Heart left ventricle (tissue), 16 donors: Measurements from ENCODE around the gene CCDC137. TPM values are rescaled to one million over a fixed set of nuclear protein-coding genes. Genes with fewer than 3 reads are reported as not detected.
A peak's percentile ranks its signal among the peaks of the same experiment; 100 is the strongest.
"Not testable (repeated sequence)": the region's sequence is repeated elsewhere in the genome, so short reads cannot be mapped to it uniquely, and the experiment has no call there.

Experiments
- ATAC-seq, 4 donors: fragments of 200-7000 bp; cut with Tn5 transposase; one replicate each; pipeline ENCODE4 v1.9.1; 2020 to 2022; ENCODE audit warnings: moderate library complexity in 4 of 4, mild to moderate bottlenecking in 3 of 4, moderate number of reproducible peaks in 1 of 4
- DNase-seq, 5 donors: peaks; one replicate each; pipeline ENCODE4 v3.0.0-alpha.2; 2020
- H3K27ac ChIP-seq, 12 donors: fragments of 200-600 bp; sonication (generic) in 4 of 12; one replicate each; pipeline versions ENCODE4 v1.5.0 to v1.8.0; 2016 to 2022; ENCODE audit warnings: mild to moderate bottlenecking in 2 of 12
- H3K27me3 ChIP-seq, 9 donors: fragments of 200-600 bp; sonication (generic) in 2 of 9; one replicate each; pipeline versions ENCODE4 v1.5.1 to v1.8.0; 2016 to 2022; ENCODE audit warnings: mild to moderate bottlenecking in 3 of 9
- H3K36me3 ChIP-seq, 9 donors: fragments of 200-600 bp; sonication (generic) in 2 of 9; one replicate each; pipeline versions ENCODE4 v1.5.0 to v1.8.0; 2018 to 2022; ENCODE audit warnings: mild to moderate bottlenecking in 2 of 9
- H3K4me1 ChIP-seq, 12 donors: fragments of 200-600 bp; sonication (generic) in 4 of 12; one replicate each; pipeline versions ENCODE4 v1.5.0 to v1.8.0; 2016 to 2022; ENCODE audit warnings: mild to moderate bottlenecking in 3 of 12
- H3K4me3 ChIP-seq, 12 donors: fragments of 200-600 bp; sonication (generic) in 4 of 12; one replicate each; pipeline versions ENCODE4 v1.5.0 to v1.8.0; 2017 to 2022; ENCODE audit warnings: mild to moderate bottlenecking in 9 of 12, moderate library complexity in 4 of 12
- H3K9me3 ChIP-seq, 12 donors: fragments of 200-600 bp; sonication (generic) in 4 of 12; one replicate each; pipeline versions ENCODE4 v1.5.0 to v1.8.0; 2016 to 2022; ENCODE audit warnings: mild to moderate bottlenecking in 1 of 12
- CTCF ChIP-seq, 12 donors: fragments of 200-600 bp; sonication (generic) in 4 of 12; IDR thresholded peaks; one replicate each; pipeline versions ENCODE4 v1.5.0 to v1.8.0; 2018 to 2022; ENCODE audit warnings: antibody characterized with exemption in 12 of 12, mild to moderate bottlenecking in 5 of 12
- POLR2A ChIP-seq, 2 donors: fragments of 450-650 bp; IDR thresholded peaks; one replicate each; pipeline ENCODE4 v1.6.1; 2017; ENCODE audit warnings: antibody characterized with exemption in 2 of 2, mild to moderate bottlenecking in 2 of 2, moderate library complexity in 2 of 2
- WGBS, 4 donors: extraction: QIAGEN DNeasy Blood & Tissue Kit in 2 of 4; methylation state at CpG; one replicate each; pipeline versions ENCODE4 v1.1.5 to v1.1.7; 2013 to 2018; 5-methylcytosine and 5-hydroxymethylcytosine counted together
- intact Hi-C, 10 donors: fragments of 100-400 bp; cut with DNase I; formaldehyde crosslinking; loops; one replicate each; pipeline versions ENCODE4 v1.11.1 to v1.14.2; 2022
- long read RNA-seq, 3 donors: library from polyadenylated mRNA; unstranded; transcript quantifications; one replicate each; pipeline ENCODE4 v2.0.0, GENCODE V29; 2020 to 2021
- polyA plus RNA-seq, 2 donors: library from polyadenylated mRNA; stranded (reverse); fragments of 200-250 nt; gene quantifications; one replicate each; pipeline ENCODE4 v1.2.3, GENCODE V29; 2013
- total RNA-seq, 9 donors: library from RNA; depleted of rRNA in 2 of 9; stranded (reverse); fragments of >200 nt in 2 of 9; fragmentation: NEBNext Ultra II Directional in 3 of 9; extraction: Animal tissue kit (Norgen Biotek cat#: 25700) in 3 of 9; gene quantifications; one replicate each; pipeline versions ENCODE4 v1.1.0 to v1.2.4, GENCODE V29; 2016 to 2023
- donor health status: ischemic (EF 13 %, LVEDD 7.1; RV severe dilation, severe dysfunction).
- donor health status: healthy with polysubstance abuse.
- donor health status: DM: no; HTN: yes; CAD: no.
- donor health status: DM: no; HTN: no; CAD: no.
- donor health status: ischemic (EF 25% LVEDD 6.9; RV normal size, moderate dysfunction).
- donor health status: ischemic (EF 25% LVEDD 5.7; RV mildly dilated, moderate dysfunction).
- donor health status: healthy.
- donor health status: DM: yes; HTN: yes; CAD: no.
- donor health status: ischemic (EF 35%, LVEDD 5.7; RV mildly dilated, moderate dysfunction).
- donor health status: nonischemic (EF 11% LVEDD 7.7; RV severe dilation, severe dysfunction).
- donor health status: DM: yes; HTN: yes; CAD: no.
- donor health status: PGD.
- donor health status: ischemic (EF 29% LVEDD 5.4; RV normal size, mild dysfunction).
- donor health status: nonischemic (EF 23%, LVEDD 6.1; RV moderate dilation, normal function).

Gene CCDC137
- total RNA-seq (10 to 100 TPM in 1 of 9 donors, 1 to 10 TPM in 8; 3.5 to 10.1 (median 6.3) TPM), polyA plus RNA-seq (10 to 100 TPM in 1 of 2 donors, 1 to 10 TPM in 1; 8.2 to 20.0 TPM)
- long read RNA-seq, donor 1, transcript CCDC137-201 (6 exons, 2,468 nt), result major isoform, 7 of 10 reads
- long read RNA-seq, donor 1, partial matches to known transcripts, result 1 of 10 reads
- long read RNA-seq, donor 1, other reads (novel, unspliced or antisense), result 2 of 10 reads
- long read RNA-seq, donor 2, transcript CCDC137-201 (6 exons, 2,468 nt), result major isoform, 38 of 42 reads
- long read RNA-seq, donor 2, partial matches to known transcripts, result 3 of 42 reads
- long read RNA-seq, donor 2, other reads (novel, unspliced or antisense), result 0 of 42 reads
- long read RNA-seq, donor 3, transcript CCDC137-201 (6 exons, 2,468 nt), result major isoform, 11 of 14 reads
- long read RNA-seq, donor 3, partial matches to known transcripts, result 0 of 14 reads
- long read RNA-seq, donor 3, other reads (novel, unspliced or antisense), result 3 of 14 reads

GRCh38 chr17:81666342-81667191 is at the start of gene CCDC137, which contains the start of gene OXLD1:
Gene CCDC137, plus strand, starts transcription at chr17:81666737. Its CDS starts 30 bp downstream, at chr17:81666767.
Gene OXLD1, minus strand, starts transcription at chr17:81666605. Its CDS starts 28 bp downstream, at chr17:81666577.
- ATAC-seq (peak; percentile 97 to 100 (median 99)), DNase-seq (peak; percentile 97 to 98 (median 98))
- TF ChIP-seq POLR2A (IDR thresholded peaks at IDR 0.05) (peak; percentile 64 to 95), CTCF (IDR thresholded peaks at IDR 0.05) (no peak)
- peak within 1 kb of the TSS; percentile 62 to 95 (median 88) for H3K27ac ChIP-seq
- no peaks in the 10 kb centered on the region for H3K27me3 ChIP-seq
- H3K36me3 ChIP-seq, result peaks cover 0 to 42% (median 26%) of the 10 kb centered on the region in 9 donors
- 0 to 1% (median 0%) methylated on average over 62 to 96 of the region's 96 CpGs for WGBS, 4 donors
- H3K4me1 ChIP-seq, result peaks cover 0 to 29% (median 16%) of the 10 kb centered on the region in 12 donors
- H3K9me3 ChIP-seq, result no peaks in the 10 kb centered on the region
- intact Hi-C loops, result loop anchor here in 3 of 10 donors (2.0 kb wide), 2 partner anchors 16 to 30 kb away; partner anchors contain the start of genes NPLOC4 (in 2 of the 3), TSPAN10 (in 2 of the 3) and ARL16 (in 1 of the 3)
- peak within 1 kb of the TSS; percentile 77 to 100 (median 94) for H3K4me3 ChIP-seq

DNA sequence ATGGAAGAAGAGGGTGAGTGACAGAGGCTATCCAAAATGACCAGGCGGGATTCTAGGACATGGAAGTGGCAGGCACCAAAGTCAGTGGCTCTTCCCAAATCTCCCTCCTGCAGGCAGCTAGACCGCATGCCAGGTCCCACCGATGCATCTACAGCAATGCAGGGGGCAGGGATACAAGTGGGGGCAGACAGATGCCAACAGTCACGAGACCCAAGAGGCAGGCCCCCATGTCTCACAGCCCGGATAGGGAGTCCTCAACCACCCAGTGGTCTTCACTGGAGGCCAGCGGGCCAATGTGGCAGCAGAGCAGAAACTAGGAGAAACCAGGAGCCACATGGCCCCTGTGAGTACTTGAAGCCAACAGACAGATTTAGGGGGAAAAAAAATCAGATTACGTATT is 49.7 kb upstream of the CCDC137 start:
- H3K36me3 ChIP-seq, result peaks cover 0 to 73% (median 66%) of the 10 kb centered on the region in 9 donors
- WGBS, 4 donors, result 39 to 73% (median 53%) methylated on average over 7 of the region's 7 CpGs

GRCh38 chr17:81618307-81618706 is 48.2 kb upstream of the CCDC137 start:
- ATAC-seq, H3K27ac ChIP-seq, H3K4me3 ChIP-seq, H3K27me3 ChIP-seq, intact Hi-C loops, H3K9me3 ChIP-seq: not testable (repeated sequence)
- peaks cover 0 to 72% (median 66%) of the 10 kb centered on the region in 9 donors for H3K36me3 ChIP-seq
- WGBS, 4 donors, result 60 to 96% (median 95%) methylated on average over 1 to 31 of the region's 36 CpGs
- DNase-seq, result peak in 2 of 5 donors; percentile 0 to 21
- H3K4me1 ChIP-seq, result peaks cover 0 to 40% (median 22%) of the 10 kb centered on the region in 12 donors

More for the DNA sequence above, 49.7 kb upstream of the CCDC137 start:
- Histone ChIP-seq H3K27ac (no peak overlapping the region), H3K9me3 (no peaks in the 10 kb centered on the region), H3K27me3 (no peaks in the 10 kb centered on the region), H3K4me1 (peaks cover 0 to 46% (median 26%) of the 10 kb centered on the region in 12 donors), H3K4me3 (no peak overlapping the region)
- TF ChIP-seq POLR2A (IDR thresholded peaks at IDR 0.05), result no peak
- TF ChIP-seq CTCF (IDR thresholded peaks at IDR 0.05), result no peak
- ATAC-seq (no peak), DNase-seq (peak in 2 of 5 donors; percentile 7 to 19)
- intact Hi-C loops, result no loop called here

- ATAC-seq (peak; percentile 68 to 85 (median 70)), DNase-seq (peak in 2 of 5 donors; percentile 27 to 29)
- Histone ChIP-seq H3K4me1 (peaks cover 0 to 15% (median 7%) of the 10 kb centered on the region in 12 donors), H3K27me3 (no peaks in the 10 kb centered on the region), H3K36me3 (peaks cover 4 to 83% (median 81%) of the 10 kb centered on the region in 9 donors), H3K4me3 (no peak overlapping the region), H3K9me3 (peaks cover 0 to 3% (median 0%) of the 10 kb centered on the region in 12 donors), H3K27ac (peak overlapping the region in 7 of 12 donors; percentile 0 to 54 (median 22))
- intact Hi-C loops, result loop anchor here in 1 of 10 donors (1.0 kb wide), 1 partner anchor 9 kb away; no protein-coding TSS in a partner anchor
- TF ChIP-seq CTCF (IDR thresholded peaks at IDR 0.05), result no peak
- no peak for TF ChIP-seq POLR2A (IDR thresholded peaks at IDR 0.05)
- WGBS, 4 donors, result 37 to 46% (median 44%) methylated on average over 11 of the region's 11 CpGs
Observed at GRCh38 chr17:81621494-81622130, 44.9 kb upstream of the CCDC137 start.
